K562 (cell line): ENCODE results near the gene STPG4. TPM values are rescaled to one million over a fixed set of nuclear protein-coding genes. Genes with fewer than 3 reads are reported as not detected.

ENCODE experiments used
- ATAC-seq: fragments of 200-7000 bp; cut with Tn5 transposase; 3 replicates; pipeline ENCODE4 v1.9.1; 2020; ENCODE audit warnings: moderate library complexity
- BruUV-seq: library from RNA; stranded (reverse); fragments of 400-500 nt; replicated peaks from 2 replicates; lab custom pipeline; 2021; lab: Mats Ljungman, UMichigan
- CTCF ChIA-PET: fragments of 300-600 bp; formaldehyde crosslinking; extraction: SDS; loops from one replicate; lab custom pipeline; 2021; ENCODE audit warnings: low intra/inter-chr PET ratio; lab: Yijun Ruan, JAX
- POLR2A ChIA-PET: fragments of 300-600, 350-650 bp; sonication (Branson Sonifier 250); formaldehyde crosslinking; extraction: SDS; loops from one replicate; lab custom pipeline; 2021; ENCODE audit warnings: antibody characterized with exemption, inconsistent platforms; lab: Yijun Ruan, JAX
- DNase-seq, 4 experiments: peaks; one replicate each; pipeline versions ENCODE4 v3.0.0 to v3.0.0-alpha.2; 2011 to 2018; ENCODE audit warnings: low spot score in 3 of 4, mixed read lengths in 3 of 4; ENCODE audit errors: extremely low read depth in 1 of 4
- FAIRE-seq: peaks from 2 replicates; lab custom pipeline; 2011; peaks lifted over from hg19 to GRCh38; lab: Jason Lieb, UNC
- H2AFZ ChIP-seq: 2 replicates; pipeline ENCODE4 v1.6.0; 2011; ENCODE audit warnings: low read depth, low read length, control low read depth, inconsistent platforms
- H3K27ac ChIP-seq: fragments of 200-600 bp; 3 replicates; pipeline ENCODE4 v1.8.0; 2011; ENCODE audit warnings: low read depth, mild to moderate bottlenecking, control low read depth, inconsistent platforms, low read length, moderate library complexity, mixed read lengths; ENCODE audit errors: extremely low read depth
- H3K27me3 ChIP-seq, 2 experiments: fragments of 300-600 bp in 1 of 2; 2 replicates in 1 of 2; 3 replicates in 1 of 2; pipeline versions ENCODE4 v1.6.0 to v1.8.0; 2011; ENCODE audit warnings: inconsistent platforms in 2 of 2, low read length in 2 of 2, mild to moderate bottlenecking in 1 of 2, mixed read lengths in 1 of 2, moderate library complexity in 1 of 2; ENCODE audit not compliant: control insufficient read depth in 2 of 2, insufficient read depth in 2 of 2
- H3K36me3 ChIP-seq: fragments of 300-600 bp; 3 replicates; pipeline ENCODE4 v1.8.0; 2011; ENCODE audit warnings: mild to moderate bottlenecking, low read length, inconsistent platforms; ENCODE audit not compliant: control insufficient read depth, insufficient read depth
- H3K4me1 ChIP-seq, 2 experiments: fragments of 200-600 bp in 1 of 2; replicated peaks in 1 of 2; 2 replicates in 1 of 2; 3 replicates in 1 of 2; pipeline versions ENCODE4 v1.5.1 to v1.8.0; 2011; ENCODE audit warnings: inconsistent platforms in 2 of 2, low read length in 2 of 2, mild to moderate bottlenecking in 1 of 2, mixed read lengths in 1 of 2, moderate library complexity in 1 of 2; ENCODE audit not compliant: control insufficient read depth in 2 of 2, insufficient read depth in 2 of 2
- H3K4me2 ChIP-seq: 2 replicates; pipeline ENCODE4 v1.6.1; 2011; ENCODE audit warnings: low read length, control low read depth, inconsistent platforms, mixed read lengths; ENCODE audit not compliant: insufficient read depth
- H3K4me3 ChIP-seq: fragments of 200-600 bp; sonication (generic), shearing (Covaris generic); 2 replicates; pipeline ENCODE4 v1.5.1; 2016; ENCODE audit warnings: control low read depth, inconsistent platforms
- H3K79me2 ChIP-seq: fragments of 200-600 bp; 3 replicates; pipeline ENCODE4 v1.8.0; 2011; ENCODE audit warnings: low read length, inconsistent platforms; ENCODE audit not compliant: control insufficient read depth, insufficient read depth
- H3K9ac ChIP-seq, 2 experiments: 2 replicates each; pipeline versions ENCODE4 v1.6.0 to v1.6.1; 2011; ENCODE audit warnings: low read depth in 2 of 2, low read length in 2 of 2, control low read depth in 1 of 2, inconsistent platforms in 1 of 2, mild to moderate bottlenecking in 1 of 2, mixed read lengths in 1 of 2; ENCODE audit not compliant: insufficient read depth in 1 of 2
- H3K9me1 ChIP-seq: one replicate; pipeline ENCODE4 v1.6.0; 2011; ENCODE audit warnings: inconsistent platforms, mild to moderate bottlenecking, low read length, moderate library complexity; ENCODE audit not compliant: control insufficient read depth, insufficient read depth
- H3K9me3 ChIP-seq: replicated peaks from 2 replicates; pipeline ENCODE4 v1.5.1; 2011; ENCODE audit warnings: low read depth, low read length, inconsistent platforms; ENCODE audit not compliant: control insufficient read depth, insufficient read depth
- H4K20me1 ChIP-seq: replicated peaks from 2 replicates; pipeline ENCODE4 v1.6.1; 2011; ENCODE audit warnings: low read length, inconsistent platforms, mixed read lengths; ENCODE audit not compliant: control insufficient read depth, insufficient read depth
- KLF13 ChIP-seq: fragments of 450-650 bp; IDR thresholded peaks from 2 replicates; pipeline ENCODE4 v1.6.1; 2016; ENCODE audit warnings: missing genetic modification characterization, low read depth, mild to moderate bottlenecking, missing compliant biosample characterization, moderate library complexity, borderline replicate concordance
- MEIS2 ChIP-seq: fragments of 450-650 bp; IDR thresholded peaks from 2 replicates; pipeline ENCODE4 v1.6.1; 2014; ENCODE audit warnings: mild to moderate bottlenecking; ENCODE audit not compliant: partially characterized antibody
- SFPQ ChIP-seq: fragments of 200-400 bp; formaldehyde crosslinking; IDR thresholded peaks from 2 replicates; pipeline ENCODE4 v1.6.1; 2017; ENCODE audit warnings: mild to moderate bottlenecking, low read depth, low read length, moderate library complexity
- WGBS: fragments of 100-300 bp; shearing (Covaris generic); methylation state at CpG from one replicate; pipeline ENCODE4 v1.1.6; 2016; ENCODE audit warnings: low coverage, mixed read lengths; ENCODE audit not compliant: insufficient coverage; ENCODE audit errors: missing lambda C conversion rate; 5-methylcytosine and 5-hydroxymethylcytosine counted together
- in situ Hi-C: fragments of 300-500 bp; cut with MboI; formaldehyde crosslinking; loops from 4 replicates; pipeline ENCODE4 v1.15.0; 2018; ENCODE audit warnings: inconsistent platforms, mixed read lengths
- intact Hi-C: fragments of 100-400 bp; cut with micrococcal nuclease; formaldehyde crosslinking; loops from 2 replicates; pipeline ENCODE4 v1.14.2; 2022
- polyA plus RNA-seq, 8 experiments: library from polyadenylated mRNA; depleted of rRNA in 4 of 8; stranded (reverse) in 5 of 8; unstranded in 3 of 8; fragments of >200 nt; fragmentation: Nextera tagmentation in 2 of 8; fragmentation: Illumina TruSeq in 1 of 8; extraction: Ambion mirVana in 2 of 8; extraction: Trizol in 1 of 8; gene quantifications; 2 replicates each; pipeline versions ENCODE4 v1.2.1 to v1.2.3, GENCODE V29; 2011 to 2014; ENCODE audit warnings: inconsistent platforms in 1 of 8, missing spikeins in 1 of 8
- total RNA-seq, 7 experiments: library from RNA; depleted of rRNA in 6 of 7; stranded (reverse); fragments of >200 nt in 6 of 7; fragmentation: Illumina TruSeq in 2 of 7; extraction: Trizol in 2 of 7; gene quantifications; 2 replicates each; pipeline versions ENCODE4 v1.2.1 to v1.2.3, GENCODE V29; 2011 to 2021; ENCODE audit warnings: low replicate concordance in 1 of 7

The STPG4 gene
- total and polyA plus RNA-seq, 9 of the 15 experiments (the other 6 are each of a cell fraction or from before 2014, with no cell fraction given), result 0.10 to 0.68 (median 0.22) TPM; not detected in 6

- intact Hi-C loops, result no loop called here
- no peaks in the 10 kb centered on the region for H3K36me3 ChIP-seq
- TF ChIP-seq MEIS2, result peak; percentile 25
- no peak for TF ChIP-seq KLF13 (tag)
- TF ChIP-seq SFPQ, result no peak
- ATAC-seq (no peak), DNase-seq (peak in 1 of 4 experiments; percentile 6), FAIRE-seq (no peak)
- H3K27ac ChIP-seq, result no peak overlapping the region
- 55% methylated on average over 8 of the region's 9 CpGs for WGBS
- H3K4me1 ChIP-seq, result peaks cover 9 to 10% of the 10 kb centered on the region in 2 experiments; a peak in 4 of 5 replicates
- no TSS peak for BruUV-seq
- no peak overlapping the region for H3K4me2 ChIP-seq
- H3K27me3 ChIP-seq, result no peaks in the 10 kb centered on the region
- H3K9ac ChIP-seq, result peak overlapping the region in 1 of 2 experiments; percentile 42; a peak in 1 of 4 replicates
- no peaks in the 10 kb centered on the region for H3K79me2 ChIP-seq
- H4K20me1 ChIP-seq, result peaks cover 2% of the 10 kb centered on the region; the same call in 1 of the 2 replicates
- H3K9me1 ChIP-seq, result no peaks in the 10 kb centered on the region
- no peaks in the 10 kb centered on the region for H3K9me3 ChIP-seq
- in situ Hi-C loops, result no loop called here
- ChIA-PET CTCF (no interaction called here), POLR2A (interaction anchor here (0.6 to 1.0 kb wide), 3 partner anchors 11 to 1213 kb away, joined by 3 read pairs; no protein-coding TSS in a partner anchor)
- no peak overlapping the region for H2AFZ ChIP-seq
- H3K4me3 ChIP-seq, result no peak overlapping the region
Observed at GRCh38 chr2:47038656-47039488, 116.2 kb downstream of the STPG4 start.
